Breast epithelium (tissue), 4 donors: Measurements from ENCODE around the gene SIGLEC5. TPM values are rescaled to one million over a fixed set of nuclear protein-coding genes. Genes with fewer than 3 reads are reported as not detected.

Source experiments
- DNase-seq, 2 donors: peaks; one replicate each; pipeline ENCODE4 v3.0.0-alpha.2; 2019; ENCODE audit warnings: low spot score in 2 of 2
- H3K27ac ChIP-seq, 2 donors: fragments of 200-600 bp; sonication (generic) in 1 of 2; one replicate each; pipeline ENCODE4 v1.5.1; 2016 to 2019; ENCODE audit warnings: mild to moderate bottlenecking in 1 of 2
- H3K27me3 ChIP-seq, 2 donors: fragments of 200-600 bp; sonication (generic) in 1 of 2; one replicate each; pipeline versions ENCODE4 v1.5.1 to v1.6.0; 2017 to 2019; ENCODE audit warnings: control low read depth in 1 of 2, mild to moderate bottlenecking in 1 of 2
- H3K36me3 ChIP-seq: fragments of 200-600 bp; one replicate; pipeline ENCODE4 v1.5.1; 2019
- H3K4me1 ChIP-seq, 2 donors: fragments of 200-600 bp; sonication (generic); one replicate each; pipeline ENCODE4 v1.5.1; 2016 to 2019; ENCODE audit warnings: control low read depth in 1 of 2
- H3K4me3 ChIP-seq, 3 donors: fragments of 200-600 bp; sonication (generic); 1 replicate in 2 of 3; 2 replicates in 1 of 3; pipeline ENCODE4 v1.5.1; 2016 to 2019; ENCODE audit warnings: mild to moderate bottlenecking in 3 of 3, moderate library complexity in 2 of 3
- H3K9me3 ChIP-seq, 2 donors: fragments of 200-600 bp; sonication (generic) in 1 of 2; one replicate each; pipeline ENCODE4 v1.5.1; 2016 to 2019; ENCODE audit warnings: control low read depth in 1 of 2
- CTCF ChIP-seq, 3 donors: fragments of 450-650 bp; IDR thresholded peaks; one replicate each; pipeline ENCODE4 v1.5.1; 2016 to 2017; ENCODE audit warnings: antibody characterized with exemption in 3 of 3, mild to moderate bottlenecking in 3 of 3, moderate library complexity in 3 of 3
- POLR2A ChIP-seq: fragments of 450-650 bp; IDR thresholded peaks from one replicate; pipeline ENCODE4 v1.6.1; 2016; ENCODE audit warnings: antibody characterized with exemption, mild to moderate bottlenecking, moderate library complexity
- POLR2AphosphoS5 ChIP-seq, 3 donors: sonication (generic); formaldehyde crosslinking; IDR thresholded peaks; one replicate each; pipeline ENCODE4 v1.6.1; 2017; ENCODE audit warnings: antibody characterized with exemption in 3 of 3
- intact Hi-C: fragments of 100-400 bp; cut with DNase I; formaldehyde crosslinking; loops from one replicate; pipeline ENCODE4 v1.15.1; 2023; ENCODE audit warnings: low total_unique reads
- total RNA-seq, 3 donors: library from RNA; depleted of rRNA; stranded (reverse); fragments of >200 nt; gene quantifications; one replicate each; pipeline ENCODE4 v1.1.0, GENCODE V29; 2016

The SIGLEC5 gene
- total RNA-seq, 3 donors from 2014 or later, result 1.6 to 1.8 TPM; not detected in 1

- no peak overlapping the region for H3K27ac ChIP-seq
- no peak for DNase-seq
- TF ChIP-seq CTCF (IDR thresholded peaks at IDR 0.05), result no peak
- TF ChIP-seq POLR2AphosphoS5 (IDR thresholded peaks at IDR 0.05), result no peak
- no peak for TF ChIP-seq POLR2A
- H3K9me3 ChIP-seq, result no peaks in the 10 kb centered on the region
- intact Hi-C loops, result no loop called here
- H3K4me1 ChIP-seq, result no peaks in the 10 kb centered on the region
- no peak overlapping the region for H3K4me3 ChIP-seq
- no peaks in the 10 kb centered on the region for H3K36me3 ChIP-seq
- peaks cover 0 to 24% of the 10 kb centered on the region in 2 donors for H3K27me3 ChIP-seq
Observed at GRCh38 chr19:51568456-51568855, 61.7 kb downstream of the SIGLEC5 start.

- Histone ChIP-seq H3K36me3 (no peaks in the 10 kb centered on the region), H3K9me3 (no peaks in the 10 kb centered on the region), H3K27me3 (peaks cover 0 to 27% of the 10 kb centered on the region in 2 donors), H3K4me3 (no peak overlapping the region), H3K4me1 (no peaks in the 10 kb centered on the region), H3K27ac (no peak overlapping the region)
- no peak for TF ChIP-seq POLR2AphosphoS5 (IDR thresholded peaks at IDR 0.05)
- no peak for TF ChIP-seq POLR2A
- TF ChIP-seq CTCF (IDR thresholded peaks at IDR 0.05), result no peak
- intact Hi-C loops, result no loop called here
- no peak for DNase-seq
Observed at GRCh38 chr19:51567583-51567982, 62.6 kb downstream of the SIGLEC5 start.

GRCh38 chr19:51566489-51567100, 63.6 kb downstream of the SIGLEC5 start:
- Histone ChIP-seq H3K27ac (no peak overlapping the region), H3K4me3 (no peak overlapping the region), H3K36me3 (no peaks in the 10 kb centered on the region), H3K4me1 (no peaks in the 10 kb centered on the region), H3K27me3 (peaks cover 0 to 29% of the 10 kb centered on the region in 2 donors), H3K9me3 (no peaks in the 10 kb centered on the region)
- intact Hi-C loops, result no loop called here
- DNase-seq, result no peak
- TF ChIP-seq POLR2AphosphoS5 (IDR thresholded peaks at IDR 0.05) (no peak), POLR2A (no peak), CTCF (IDR thresholded peaks at IDR 0.05) (no peak)

- Histone ChIP-seq H3K4me3 (no peak overlapping the region), H3K36me3 (no peaks in the 10 kb centered on the region), H3K27me3 (peaks cover 0 to 36% of the 10 kb centered on the region in 2 donors), H3K4me1 (no peaks in the 10 kb centered on the region), H3K9me3 (no peaks in the 10 kb centered on the region), H3K27ac (no peak overlapping the region)
- TF ChIP-seq POLR2A, result no peak
- TF ChIP-seq CTCF (IDR thresholded peaks at IDR 0.05), result no peak
- no peak for TF ChIP-seq POLR2AphosphoS5 (IDR thresholded peaks at IDR 0.05)
- intact Hi-C loops, result no loop called here
- DNase-seq, result no peak
Observed at GRCh38 chr19:51565583-51565982, 64.6 kb downstream of the SIGLEC5 start.

- H3K27me3 ChIP-seq, result peaks cover 0 to 44% of the 10 kb centered on the region in 2 donors
- intact Hi-C loops, result no loop called here
Observed at GRCh38 chr19:51564791-51565190, 65.4 kb downstream of the SIGLEC5 start.

More at GRCh38 chr19:51564791-51565190, 65.4 kb downstream of the SIGLEC5 start:
- Histone ChIP-seq H3K9me3 (no peaks in the 10 kb centered on the region), H3K4me1 (no peaks in the 10 kb centered on the region), H3K36me3 (no peaks in the 10 kb centered on the region), H3K4me3 (no peak overlapping the region), H3K27ac (no peak overlapping the region)
- TF ChIP-seq CTCF (IDR thresholded peaks at IDR 0.05) (no peak), POLR2AphosphoS5 (IDR thresholded peaks at IDR 0.05) (no peak), POLR2A (no peak)
- DNase-seq, result no peak

Other genes starting within 250 kb of the SIGLEC5 start
- not detected for gene LIM2, start 242.4 kb downstream of the SIGLEC5 start, total RNA-seq
- gene C19orf84, start 239.8 kb downstream of the SIGLEC5 start, total RNA-seq, result not detected
- gene SIGLEC10, start 212.8 kb downstream of the SIGLEC5 start, total RNA-seq, result 10 to 100 TPM in 2 of 3 donors, 1 to 10 TPM in 1; 1.8 to 17.0 (median 10.2) TPM
- 1 to 10 TPM in 2 of 3 donors, under 1 TPM in 1; 0.80 to 8.6 (median 2.3) TPM for gene SIGLEC8, start 171.9 kb downstream of the SIGLEC5 start, total RNA-seq
- not detected for gene CEACAM18, start 151.9 kb downstream of the SIGLEC5 start, total RNA-seq
- 1 to 10 TPM in 1 of 3 donors, not detected in 2; 1.8 TPM for gene SIGLEC12, start 128.6 kb downstream of the SIGLEC5 start, total RNA-seq
- gene SIGLEC6, start 98.7 kb downstream of the SIGLEC5 start, total RNA-seq, result 1 to 10 TPM in 1 of 3 donors, under 1 TPM in 1, not detected in 1; 0.73 to 4.8 TPM
- gene ZNF175, start 59.1 kb downstream of the SIGLEC5 start, total RNA-seq, result 10 to 100 TPM in 1 of 3 donors, 1 to 10 TPM in 2; 4.3 to 12.1 (median 8.9) TPM
- gene SIGLEC14, start 16.4 kb upstream of the SIGLEC5 start, total RNA-seq, result 1 to 10 TPM in 2 of 3 donors, not detected in 1; 2.0 to 5.9 TPM
- gene SPACA6, start 62.9 kb upstream of the SIGLEC5 start, total RNA-seq, result 10 to 100 TPM in 2 of 3 donors, 1 to 10 TPM in 1; 9.1 to 29.3 (median 27.2) TPM
- 10 to 100 TPM in 1 of 3 donors, 1 to 10 TPM in 1, under 1 TPM in 1; 0.33 to 61.8 (median 4.2) TPM for gene HAS1, start 93.6 kb upstream of the SIGLEC5 start, total RNA-seq
- gene FPR1, start 121.5 kb upstream of the SIGLEC5 start, total RNA-seq, result 10 to 100 TPM in 2 of 3 donors, 1 to 10 TPM in 1; 6.0 to 14.9 (median 13.1) TPM
- gene FPR2, start 130.8 kb upstream of the SIGLEC5 start, total RNA-seq, result under 1 TPM; 0.15 to 0.98 (median 0.32) TPM
- gene FPR3, start 164.8 kb upstream of the SIGLEC5 start, total RNA-seq, result 10 to 100 TPM in 2 of 3 donors, 1 to 10 TPM in 1; 3.9 to 20.0 (median 12.0) TPM